ENCODE measurements around the gene MPND. TPM values are rescaled to one million over a fixed set of nuclear protein-coding genes. Genes with fewer than 3 reads are reported as not detected.

The MPND gene
- total and polyA plus RNA-seq, 2 of the 13 experiments (the other 11 are each of a cell fraction or from before 2014, with no cell fraction given), result 10.8 to 15.8 TPM

GRCh38 chr19:4297901-4298809 is 45.2 kb upstream of the MPND start (continued):
- TF ChIP-seq CTCF (CRISPR knock-in tag; IDR thresholded peaks at IDR 0.05) (peak; percentile 79), ZNF737 (CRISPR knock-in tag; IDR thresholded peaks at IDR 0.05; ENCODE audit: borderline replicate concordance) (no peak), PBX3 (CRISPR knock-in tag; IDR thresholded peaks at IDR 0.05; ENCODE audit: borderline replicate concordance) (no peak), ZNF276 (CRISPR knock-in tag; IDR thresholded peaks at IDR 0.05; ENCODE audit: low read depth) (no peak), ZNF441 (CRISPR knock-in tag; IDR thresholded peaks at IDR 0.05; ENCODE audit: borderline replicate concordance) (no peak), ZNF446 (CRISPR knock-in tag; IDR thresholded peaks at IDR 0.05) (no peak), SETDB1 (CRISPR knock-in tag; IDR thresholded peaks at IDR 0.05; ENCODE audit: borderline replicate concordance) (no peak), HOXA3 (CRISPR knock-in tag; IDR thresholded peaks at IDR 0.05) (peak; percentile 20; the same call in 1 of the 2 replicates), FOXK1 (CRISPR knock-in tag; IDR thresholded peaks at IDR 0.05; ENCODE audit: borderline replicate concordance, low read depth) (no peak), TEAD2 (CRISPR knock-in tag; IDR thresholded peaks at IDR 0.05) (no peak), ZNF574 (CRISPR knock-in tag; IDR thresholded peaks at IDR 0.05) (no peak), ZNF17 (CRISPR knock-in tag; IDR thresholded peaks at IDR 0.05) (no peak), JARID2 (CRISPR knock-in tag; IDR thresholded peaks at IDR 0.05; ENCODE audit: insufficient replicate concordance) (no peak), HDAC6 (IDR thresholded peaks at IDR 0.05; ENCODE audit: low read depth, low read length) (no peak), ZNF101 (CRISPR knock-in tag; IDR thresholded peaks at IDR 0.05; ENCODE audit: borderline replicate concordance, low read depth) (no peak)

Measured in HepG2 (cell line).